Right atrium auricular region (tissue), 2 donors: ENCODE results near the gene CACNA1F. TPM values are rescaled to one million over a fixed set of nuclear protein-coding genes. Genes with fewer than 3 reads are reported as not detected.
A peak's percentile ranks its signal among the peaks of the same experiment; 100 is the strongest.
"Not testable (repeated sequence)": the region's sequence is repeated elsewhere in the genome, so short reads cannot be mapped to it uniquely, and the experiment has no call there.

Experiments used
- DNase-seq: peaks from one replicate; pipeline ENCODE4 v3.0.0-alpha.2; 2019; ENCODE audit warnings: low spot score
- H3K27ac ChIP-seq, 2 donors: fragments of 200-600 bp; sonication (generic); 1 replicate in 1 of 2; 2 replicates in 1 of 2; pipeline ENCODE4 v1.5.1; 2016 to 2019
- H3K27me3 ChIP-seq, 2 donors: fragments of 200-600 bp; sonication (generic); one replicate each; pipeline versions ENCODE4 v1.5.1 to v1.6.0; 2017 to 2019
- H3K36me3 ChIP-seq: fragments of 200-600 bp; sonication (generic); one replicate; pipeline ENCODE4 v1.5.1; 2016
- H3K4me1 ChIP-seq, 2 donors: fragments of 200-600 bp; sonication (generic); one replicate each; pipeline versions ENCODE4 v1.5.1 to v1.6.0; 2017 to 2019
- H3K4me3 ChIP-seq, 2 donors: fragments of 200-600 bp; sonication (generic); 1 replicate in 1 of 2; 2 replicates in 1 of 2; pipeline ENCODE4 v1.5.1; 2017 to 2019; ENCODE audit warnings: mild to moderate bottlenecking in 1 of 2, moderate library complexity in 1 of 2
- H3K9me3 ChIP-seq, 2 donors: fragments of 200-600 bp; sonication (generic); one replicate each; pipeline ENCODE4 v1.5.1; 2019
- total RNA-seq, 2 donors: library from RNA; depleted of rRNA; stranded (reverse); fragments of >200 nt; gene quantifications; one replicate each; pipeline ENCODE4 v1.1.0, GENCODE V29; 2016
- TF ChIP-seq, protein P1 (sequence below), 2 donors: fragments of 200-600 bp; sonication (generic); IDR thresholded peaks; one replicate each; pipeline ENCODE4 v1.5.1; 2019; ENCODE audit warnings: antibody characterized with exemption in 2 of 2

CACNA1F gene
- total RNA-seq, 2 donors from 2014 or later, result 0.08 to 0.11 TPM

GRCh38 chrX:49176421-49177326, 56.5 kb downstream of the CACNA1F start:
- Histone ChIP-seq H3K4me1 (peaks cover 0 to 12% of the 10 kb centered on the region in 2 donors), H3K27ac (peak overlapping the region; percentile 48 to 53), H3K4me3 (no peak overlapping the region), H3K27me3 (no peaks in the 10 kb centered on the region), H3K36me3 (peaks cover 22% of the 10 kb centered on the region), H3K9me3 (no peaks in the 10 kb centered on the region)
- DNase-seq, result no peak
- TF ChIP-seq, protein P1, sequence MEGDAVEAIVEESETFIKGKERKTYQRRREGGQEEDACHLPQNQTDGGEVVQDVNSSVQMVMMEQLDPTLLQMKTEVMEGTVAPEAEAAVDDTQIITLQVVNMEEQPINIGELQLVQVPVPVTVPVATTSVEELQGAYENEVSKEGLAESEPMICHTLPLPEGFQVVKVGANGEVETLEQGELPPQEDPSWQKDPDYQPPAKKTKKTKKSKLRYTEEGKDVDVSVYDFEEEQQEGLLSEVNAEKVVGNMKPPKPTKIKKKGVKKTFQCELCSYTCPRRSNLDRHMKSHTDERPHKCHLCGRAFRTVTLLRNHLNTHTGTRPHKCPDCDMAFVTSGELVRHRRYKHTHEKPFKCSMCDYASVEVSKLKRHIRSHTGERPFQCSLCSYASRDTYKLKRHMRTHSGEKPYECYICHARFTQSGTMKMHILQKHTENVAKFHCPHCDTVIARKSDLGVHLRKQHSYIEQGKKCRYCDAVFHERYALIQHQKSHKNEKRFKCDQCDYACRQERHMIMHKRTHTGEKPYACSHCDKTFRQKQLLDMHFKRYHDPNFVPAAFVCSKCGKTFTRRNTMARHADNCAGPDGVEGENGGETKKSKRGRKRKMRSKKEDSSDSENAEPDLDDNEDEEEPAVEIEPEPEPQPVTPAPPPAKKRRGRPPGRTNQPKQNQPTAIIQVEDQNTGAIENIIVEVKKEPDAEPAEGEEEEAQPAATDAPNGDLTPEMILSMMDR (IDR thresholded peaks at IDR 0.05), result no peak

GRCh38 chrX:49175435-49176274, 57.5 kb downstream of the CACNA1F start:
- no peak overlapping the region for H3K27ac ChIP-seq
- no peaks in the 10 kb centered on the region for H3K9me3 ChIP-seq
- H3K4me1 ChIP-seq, result peaks cover 0 to 12% of the 10 kb centered on the region in 2 donors
- TF ChIP-seq, protein P1 (IDR thresholded peaks at IDR 0.05), result no peak
- H3K36me3 ChIP-seq, result peaks cover 22% of the 10 kb centered on the region
- H3K4me3 ChIP-seq, result no peak overlapping the region
- no peak for DNase-seq
- no peaks in the 10 kb centered on the region for H3K27me3 ChIP-seq

- H3K27ac ChIP-seq, result no peak overlapping the region
- H3K4me1 ChIP-seq, result peaks cover 0 to 12% of the 10 kb centered on the region in 2 donors
- H3K36me3 ChIP-seq, result peaks cover 22% of the 10 kb centered on the region
- no peak for DNase-seq
- H3K9me3 ChIP-seq, result no peaks in the 10 kb centered on the region
- TF ChIP-seq, protein P1 (IDR thresholded peaks at IDR 0.05), result no peak
- no peaks in the 10 kb centered on the region for H3K27me3 ChIP-seq
- no peak overlapping the region for H3K4me3 ChIP-seq
These were observed 58.4 kb downstream of the CACNA1F start for GRCh38 chrX:49174723-49175122.

DNA sequence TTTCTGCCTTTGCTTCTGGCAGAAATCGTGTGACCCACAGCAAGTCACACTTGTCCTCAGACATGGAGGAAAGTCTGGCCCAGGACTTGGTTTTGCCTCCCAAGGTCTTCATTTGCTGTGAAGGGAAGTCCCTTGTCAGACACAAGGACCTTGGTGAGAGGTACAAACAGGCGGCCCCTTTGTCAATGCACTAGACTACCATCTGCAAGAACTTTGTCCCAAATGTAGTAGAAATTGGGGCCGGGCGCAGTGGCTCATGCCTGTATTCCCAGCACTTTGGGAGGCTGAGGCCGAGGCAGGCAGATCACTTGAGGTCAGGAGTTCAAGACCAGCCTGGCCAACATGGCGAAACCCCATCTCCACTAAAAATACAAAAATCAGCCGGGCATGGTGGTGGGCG, 59.6 kb downstream of the CACNA1F start:
- H3K4me3 ChIP-seq, H3K27me3 ChIP-seq, DNase-seq, H3K9me3 ChIP-seq: not testable (repeated sequence)
- Histone ChIP-seq H3K27ac (peak overlapping the region in 1 of 2 donors; percentile 89), H3K4me1 (peaks cover 0 to 12% of the 10 kb centered on the region in 2 donors), H3K36me3 (peaks cover 22% of the 10 kb centered on the region)

DNA sequence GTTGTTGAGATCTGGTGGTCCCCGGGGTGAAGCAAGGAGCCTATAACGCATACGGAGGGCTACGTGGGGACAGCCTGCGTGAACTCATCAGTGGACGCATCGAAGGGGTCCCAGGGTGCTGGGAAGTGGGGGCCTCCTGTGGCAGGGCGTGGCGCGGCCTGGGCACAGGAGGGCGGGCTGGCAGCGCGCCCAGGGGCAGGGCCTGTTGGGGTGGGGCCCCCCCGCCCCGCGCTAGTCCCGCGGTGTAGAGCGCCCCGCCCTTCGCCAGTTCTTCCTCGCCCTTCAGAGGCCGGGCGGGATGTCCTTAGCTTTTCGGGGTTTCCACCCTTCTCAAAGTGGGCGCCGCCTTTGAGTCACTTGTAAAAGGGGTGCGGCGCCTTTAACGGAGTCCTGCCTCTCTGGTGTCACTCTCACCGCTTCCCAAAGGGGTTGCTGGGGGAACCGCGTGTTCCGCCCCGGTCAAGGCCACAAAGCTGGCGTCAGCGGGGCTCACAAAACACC, 60.8 kb downstream of the CACNA1F start:
- peak; percentile 84 for DNase-seq
- H3K27ac ChIP-seq, result peak overlapping the region; percentile 89 to 91

More for the DNA sequence above, 60.8 kb downstream of the CACNA1F start:
- no peaks in the 10 kb centered on the region for H3K9me3 ChIP-seq
- no peaks in the 10 kb centered on the region for H3K27me3 ChIP-seq
- TF ChIP-seq, protein P1 (IDR thresholded peaks at IDR 0.05), result no peak
- peak overlapping the region; percentile 48 to 64 for H3K4me3 ChIP-seq
- peaks cover 0 to 12% of the 10 kb centered on the region in 2 donors for H3K4me1 ChIP-seq
- peaks cover 22% of the 10 kb centered on the region for H3K36me3 ChIP-seq
